PFSK-1 (cell line): ENCODE data around the gene MAN1C1.

Experiments used
- FOXP2 ChIP-seq: optimal IDR thresholded peaks from 2 replicates; pipeline ENCODE3; 2011; ENCODE audit warnings: borderline replicate concordance, control low read depth, inconsistent platforms; ENCODE audit not compliant: insufficient read depth; ENCODE audit errors: extremely low read length, extremely low read depth
- POLR2AphosphoS5 ChIP-seq: IDR thresholded peaks from 2 replicates; pipeline ENCODE4 v1.6.1; 2012; ENCODE audit warnings: low read depth, mild to moderate bottlenecking, control low read depth, low read length, moderate library complexity
- SIN3A ChIP-seq: IDR thresholded peaks from 2 replicates; pipeline ENCODE4 v1.6.1; 2012; ENCODE audit warnings: mild to moderate bottlenecking, low read length, moderate library complexity, borderline replicate concordance; ENCODE audit not compliant: insufficient read depth
- TAF1 ChIP-seq: IDR thresholded peaks from 2 replicates; pipeline ENCODE4 v1.6.1; 2012; ENCODE audit warnings: low read length, control low read depth, borderline replicate concordance; ENCODE audit not compliant: insufficient read depth
- TF ChIP-seq, protein P1 (sequence below), 2 experiments: IDR thresholded peaks; 2 replicates each; pipeline versions ENCODE4 v1.6.1 to v1.8.0; 2011 to 2012; ENCODE audit warnings: low read depth in 2 of 2, low read length in 2 of 2, control low read depth in 1 of 2, inconsistent platforms in 1 of 2, mild to moderate bottlenecking in 1 of 2, moderate library complexity in 1 of 2; ENCODE audit not compliant: insufficient read depth in 1 of 2

The MAN1C1 gene

GRCh38 chr1:25702101-25702775, 85.6 kb downstream of the MAN1C1 start:
- TF ChIP-seq, protein P1, sequence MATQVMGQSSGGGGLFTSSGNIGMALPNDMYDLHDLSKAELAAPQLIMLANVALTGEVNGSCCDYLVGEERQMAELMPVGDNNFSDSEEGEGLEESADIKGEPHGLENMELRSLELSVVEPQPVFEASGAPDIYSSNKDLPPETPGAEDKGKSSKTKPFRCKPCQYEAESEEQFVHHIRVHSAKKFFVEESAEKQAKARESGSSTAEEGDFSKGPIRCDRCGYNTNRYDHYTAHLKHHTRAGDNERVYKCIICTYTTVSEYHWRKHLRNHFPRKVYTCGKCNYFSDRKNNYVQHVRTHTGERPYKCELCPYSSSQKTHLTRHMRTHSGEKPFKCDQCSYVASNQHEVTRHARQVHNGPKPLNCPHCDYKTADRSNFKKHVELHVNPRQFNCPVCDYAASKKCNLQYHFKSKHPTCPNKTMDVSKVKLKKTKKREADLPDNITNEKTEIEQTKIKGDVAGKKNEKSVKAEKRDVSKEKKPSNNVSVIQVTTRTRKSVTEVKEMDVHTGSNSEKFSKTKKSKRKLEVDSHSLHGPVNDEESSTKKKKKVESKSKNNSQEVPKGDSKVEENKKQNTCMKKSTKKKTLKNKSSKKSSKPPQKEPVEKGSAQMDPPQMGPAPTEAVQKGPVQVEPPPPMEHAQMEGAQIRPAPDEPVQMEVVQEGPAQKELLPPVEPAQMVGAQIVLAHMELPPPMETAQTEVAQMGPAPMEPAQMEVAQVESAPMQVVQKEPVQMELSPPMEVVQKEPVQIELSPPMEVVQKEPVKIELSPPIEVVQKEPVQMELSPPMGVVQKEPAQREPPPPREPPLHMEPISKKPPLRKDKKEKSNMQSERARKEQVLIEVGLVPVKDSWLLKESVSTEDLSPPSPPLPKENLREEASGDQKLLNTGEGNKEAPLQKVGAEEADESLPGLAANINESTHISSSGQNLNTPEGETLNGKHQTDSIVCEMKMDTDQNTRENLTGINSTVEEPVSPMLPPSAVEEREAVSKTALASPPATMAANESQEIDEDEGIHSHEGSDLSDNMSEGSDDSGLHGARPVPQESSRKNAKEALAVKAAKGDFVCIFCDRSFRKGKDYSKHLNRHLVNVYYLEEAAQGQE (IDR thresholded peaks at IDR 0.05; ENCODE audit: insufficient read depth in 1 of 2, low read depth in 2 of 2, low read length in 2 of 2), result no peak
- no peak for TF ChIP-seq FOXP2
- TF ChIP-seq SIN3A, result no peak
- no peak for TF ChIP-seq TAF1
- no peak for TF ChIP-seq POLR2AphosphoS5

GRCh38 chr1:25703041-25703440, 86.5 kb downstream of the MAN1C1 start:
- no peak for TF ChIP-seq FOXP2
- no peak for TF ChIP-seq SIN3A
- TF ChIP-seq, protein P1 (IDR thresholded peaks at IDR 0.05; ENCODE audit: insufficient read depth in 1 of 2, low read depth in 2 of 2, low read length in 2 of 2), result no peak
- no peak for TF ChIP-seq TAF1
- no peak for TF ChIP-seq POLR2AphosphoS5

GRCh38 chr1:25703671-25704266, 87.2 kb downstream of the MAN1C1 start:
- TF ChIP-seq SIN3A, result no peak
- TF ChIP-seq POLR2AphosphoS5, result no peak
- no peak for TF ChIP-seq FOXP2
- no peak for TF ChIP-seq TAF1
- TF ChIP-seq, protein P1 (IDR thresholded peaks at IDR 0.05; ENCODE audit: insufficient read depth in 1 of 2, low read depth in 2 of 2, low read length in 2 of 2), result no peak

GRCh38 chr1:25704267-25704691, 87.7 kb downstream of the MAN1C1 start:
- TF ChIP-seq, protein P1 (IDR thresholded peaks at IDR 0.05; ENCODE audit: insufficient read depth in 1 of 2, low read depth in 2 of 2, low read length in 2 of 2), result no peak
- TF ChIP-seq POLR2AphosphoS5, result no peak
- no peak for TF ChIP-seq FOXP2
- TF ChIP-seq TAF1, result no peak
- no peak for TF ChIP-seq SIN3A
